Breast epithelium (tissue), 3 donors: ENCODE results near the gene MTUS2.

Experiments used
- POLR2A ChIP-seq: fragments of 450-650 bp; IDR thresholded peaks from one replicate; pipeline ENCODE4 v1.6.1; 2016; ENCODE audit warnings: antibody characterized with exemption, mild to moderate bottlenecking, moderate library complexity
- POLR2AphosphoS5 ChIP-seq, 3 donors: sonication (generic); formaldehyde crosslinking; IDR thresholded peaks; one replicate each; pipeline ENCODE4 v1.6.1; 2017; ENCODE audit warnings: antibody characterized with exemption in 3 of 3
- TF ChIP-seq, protein P1 (sequence below), 3 donors: fragments of 450-650 bp; IDR thresholded peaks; one replicate each; pipeline ENCODE4 v1.5.1; 2016 to 2017; ENCODE audit warnings: antibody characterized with exemption in 3 of 3, mild to moderate bottlenecking in 3 of 3, moderate library complexity in 3 of 3

DNA sequence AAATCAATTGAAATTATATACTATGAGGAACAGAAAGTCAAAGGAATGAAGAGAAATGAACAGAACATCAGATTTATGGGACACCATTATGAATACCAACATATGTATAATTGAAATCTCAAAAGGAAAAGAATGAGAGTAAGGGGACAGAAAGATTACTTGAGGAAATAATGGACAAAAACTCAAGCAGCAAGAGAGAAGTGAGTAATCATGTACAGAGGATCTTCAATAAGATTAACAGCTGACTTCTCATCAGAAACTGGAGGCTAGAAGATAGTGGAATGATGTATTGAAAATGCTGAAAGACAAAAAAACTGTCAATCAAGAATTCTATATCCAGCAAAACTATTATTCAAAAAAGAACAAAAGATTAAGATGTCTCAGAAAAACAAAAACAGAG lies 10.4 kb downstream of the MTUS2 start:
- no peak for TF ChIP-seq POLR2A
- TF ChIP-seq, protein P1, sequence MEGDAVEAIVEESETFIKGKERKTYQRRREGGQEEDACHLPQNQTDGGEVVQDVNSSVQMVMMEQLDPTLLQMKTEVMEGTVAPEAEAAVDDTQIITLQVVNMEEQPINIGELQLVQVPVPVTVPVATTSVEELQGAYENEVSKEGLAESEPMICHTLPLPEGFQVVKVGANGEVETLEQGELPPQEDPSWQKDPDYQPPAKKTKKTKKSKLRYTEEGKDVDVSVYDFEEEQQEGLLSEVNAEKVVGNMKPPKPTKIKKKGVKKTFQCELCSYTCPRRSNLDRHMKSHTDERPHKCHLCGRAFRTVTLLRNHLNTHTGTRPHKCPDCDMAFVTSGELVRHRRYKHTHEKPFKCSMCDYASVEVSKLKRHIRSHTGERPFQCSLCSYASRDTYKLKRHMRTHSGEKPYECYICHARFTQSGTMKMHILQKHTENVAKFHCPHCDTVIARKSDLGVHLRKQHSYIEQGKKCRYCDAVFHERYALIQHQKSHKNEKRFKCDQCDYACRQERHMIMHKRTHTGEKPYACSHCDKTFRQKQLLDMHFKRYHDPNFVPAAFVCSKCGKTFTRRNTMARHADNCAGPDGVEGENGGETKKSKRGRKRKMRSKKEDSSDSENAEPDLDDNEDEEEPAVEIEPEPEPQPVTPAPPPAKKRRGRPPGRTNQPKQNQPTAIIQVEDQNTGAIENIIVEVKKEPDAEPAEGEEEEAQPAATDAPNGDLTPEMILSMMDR (IDR thresholded peaks at IDR 0.05), result no peak
- TF ChIP-seq POLR2AphosphoS5 (IDR thresholded peaks at IDR 0.05), result no peak
